ENCODE measurements around the gene MYT1.

Gene MYT1

GRCh38 chr20:64159711-64160110 is 4.5 kb upstream of the MYT1 start:
- Histone ChIP-seq H3K27me3 (ENCODE audit: insufficient read depth, poor library complexity, severe bottlenecking) (peaks cover 17% of the 10 kb centered on the region), H3K4me3 (replicated peaks; ENCODE audit: insufficient read depth, low read length) (no peak overlapping the region), H3K27ac (replicated peaks) (no peak overlapping the region)
- DNase-seq (ENCODE audit: low read depth in 1 of 2, low spot score in 1 of 2) = no peak
- TF ChIP-seq, protein P1, sequence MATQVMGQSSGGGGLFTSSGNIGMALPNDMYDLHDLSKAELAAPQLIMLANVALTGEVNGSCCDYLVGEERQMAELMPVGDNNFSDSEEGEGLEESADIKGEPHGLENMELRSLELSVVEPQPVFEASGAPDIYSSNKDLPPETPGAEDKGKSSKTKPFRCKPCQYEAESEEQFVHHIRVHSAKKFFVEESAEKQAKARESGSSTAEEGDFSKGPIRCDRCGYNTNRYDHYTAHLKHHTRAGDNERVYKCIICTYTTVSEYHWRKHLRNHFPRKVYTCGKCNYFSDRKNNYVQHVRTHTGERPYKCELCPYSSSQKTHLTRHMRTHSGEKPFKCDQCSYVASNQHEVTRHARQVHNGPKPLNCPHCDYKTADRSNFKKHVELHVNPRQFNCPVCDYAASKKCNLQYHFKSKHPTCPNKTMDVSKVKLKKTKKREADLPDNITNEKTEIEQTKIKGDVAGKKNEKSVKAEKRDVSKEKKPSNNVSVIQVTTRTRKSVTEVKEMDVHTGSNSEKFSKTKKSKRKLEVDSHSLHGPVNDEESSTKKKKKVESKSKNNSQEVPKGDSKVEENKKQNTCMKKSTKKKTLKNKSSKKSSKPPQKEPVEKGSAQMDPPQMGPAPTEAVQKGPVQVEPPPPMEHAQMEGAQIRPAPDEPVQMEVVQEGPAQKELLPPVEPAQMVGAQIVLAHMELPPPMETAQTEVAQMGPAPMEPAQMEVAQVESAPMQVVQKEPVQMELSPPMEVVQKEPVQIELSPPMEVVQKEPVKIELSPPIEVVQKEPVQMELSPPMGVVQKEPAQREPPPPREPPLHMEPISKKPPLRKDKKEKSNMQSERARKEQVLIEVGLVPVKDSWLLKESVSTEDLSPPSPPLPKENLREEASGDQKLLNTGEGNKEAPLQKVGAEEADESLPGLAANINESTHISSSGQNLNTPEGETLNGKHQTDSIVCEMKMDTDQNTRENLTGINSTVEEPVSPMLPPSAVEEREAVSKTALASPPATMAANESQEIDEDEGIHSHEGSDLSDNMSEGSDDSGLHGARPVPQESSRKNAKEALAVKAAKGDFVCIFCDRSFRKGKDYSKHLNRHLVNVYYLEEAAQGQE (IDR thresholded peaks at IDR 0.05; ENCODE audit: insufficient replicate concordance, low read depth) = no peak
- TF ChIP-seq, protein P2, sequence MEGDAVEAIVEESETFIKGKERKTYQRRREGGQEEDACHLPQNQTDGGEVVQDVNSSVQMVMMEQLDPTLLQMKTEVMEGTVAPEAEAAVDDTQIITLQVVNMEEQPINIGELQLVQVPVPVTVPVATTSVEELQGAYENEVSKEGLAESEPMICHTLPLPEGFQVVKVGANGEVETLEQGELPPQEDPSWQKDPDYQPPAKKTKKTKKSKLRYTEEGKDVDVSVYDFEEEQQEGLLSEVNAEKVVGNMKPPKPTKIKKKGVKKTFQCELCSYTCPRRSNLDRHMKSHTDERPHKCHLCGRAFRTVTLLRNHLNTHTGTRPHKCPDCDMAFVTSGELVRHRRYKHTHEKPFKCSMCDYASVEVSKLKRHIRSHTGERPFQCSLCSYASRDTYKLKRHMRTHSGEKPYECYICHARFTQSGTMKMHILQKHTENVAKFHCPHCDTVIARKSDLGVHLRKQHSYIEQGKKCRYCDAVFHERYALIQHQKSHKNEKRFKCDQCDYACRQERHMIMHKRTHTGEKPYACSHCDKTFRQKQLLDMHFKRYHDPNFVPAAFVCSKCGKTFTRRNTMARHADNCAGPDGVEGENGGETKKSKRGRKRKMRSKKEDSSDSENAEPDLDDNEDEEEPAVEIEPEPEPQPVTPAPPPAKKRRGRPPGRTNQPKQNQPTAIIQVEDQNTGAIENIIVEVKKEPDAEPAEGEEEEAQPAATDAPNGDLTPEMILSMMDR (IDR thresholded peaks at IDR 0.05; ENCODE audit: insufficient read depth, low read length) = no peak
- TF ChIP-seq POLR2AphosphoS5 (IDR thresholded peaks at IDR 0.05; ENCODE audit: low read depth) = no peak
- no peak for TF ChIP-seq SPI1 (IDR thresholded peaks at IDR 0.05; ENCODE audit: borderline replicate concordance, low read depth)
- TF ChIP-seq GABPA (IDR thresholded peaks at IDR 0.05; ENCODE audit: low read depth) = no peak

DNA sequence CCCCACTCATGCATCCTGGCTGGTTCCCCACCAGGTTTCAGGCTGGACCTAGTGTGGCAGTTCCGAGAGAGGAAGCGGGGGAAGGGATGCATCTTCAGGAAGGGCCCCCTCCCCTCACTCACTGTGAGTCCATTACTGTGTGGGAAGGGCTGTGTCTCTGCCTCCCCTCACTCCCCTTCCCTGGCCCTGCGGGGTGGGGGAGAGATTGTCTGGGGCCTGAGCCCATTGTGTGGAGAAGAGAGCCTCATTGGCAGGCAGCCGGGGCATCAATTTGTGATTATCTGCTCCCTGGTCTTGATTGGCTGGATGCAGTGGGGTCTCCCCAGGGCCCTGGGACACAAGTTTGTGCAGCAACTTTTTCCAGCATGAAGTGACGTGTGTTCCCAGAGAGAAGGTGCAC is 4.1 kb upstream of the MYT1 start:
- Histone ChIP-seq H3K4me3 (replicated peaks; ENCODE audit: insufficient read depth, low read length) (no peak overlapping the region), H3K27me3 (ENCODE audit: insufficient read depth, poor library complexity, severe bottlenecking) (peaks cover 17% of the 10 kb centered on the region), H3K27ac (replicated peaks) (no peak overlapping the region)
- DNase-seq (ENCODE audit: low read depth in 1 of 2, low spot score in 1 of 2) = no peak
- TF ChIP-seq, protein P1 (IDR thresholded peaks at IDR 0.05; ENCODE audit: insufficient replicate concordance, low read depth) = no peak
- TF ChIP-seq POLR2AphosphoS5 (IDR thresholded peaks at IDR 0.05; ENCODE audit: low read depth) = no peak
- TF ChIP-seq GABPA (IDR thresholded peaks at IDR 0.05; ENCODE audit: low read depth) = no peak
- TF ChIP-seq, protein P2 (IDR thresholded peaks at IDR 0.05; ENCODE audit: insufficient read depth, low read length) = no peak
- no peak for TF ChIP-seq SPI1 (IDR thresholded peaks at IDR 0.05; ENCODE audit: borderline replicate concordance, low read depth)

DNA sequence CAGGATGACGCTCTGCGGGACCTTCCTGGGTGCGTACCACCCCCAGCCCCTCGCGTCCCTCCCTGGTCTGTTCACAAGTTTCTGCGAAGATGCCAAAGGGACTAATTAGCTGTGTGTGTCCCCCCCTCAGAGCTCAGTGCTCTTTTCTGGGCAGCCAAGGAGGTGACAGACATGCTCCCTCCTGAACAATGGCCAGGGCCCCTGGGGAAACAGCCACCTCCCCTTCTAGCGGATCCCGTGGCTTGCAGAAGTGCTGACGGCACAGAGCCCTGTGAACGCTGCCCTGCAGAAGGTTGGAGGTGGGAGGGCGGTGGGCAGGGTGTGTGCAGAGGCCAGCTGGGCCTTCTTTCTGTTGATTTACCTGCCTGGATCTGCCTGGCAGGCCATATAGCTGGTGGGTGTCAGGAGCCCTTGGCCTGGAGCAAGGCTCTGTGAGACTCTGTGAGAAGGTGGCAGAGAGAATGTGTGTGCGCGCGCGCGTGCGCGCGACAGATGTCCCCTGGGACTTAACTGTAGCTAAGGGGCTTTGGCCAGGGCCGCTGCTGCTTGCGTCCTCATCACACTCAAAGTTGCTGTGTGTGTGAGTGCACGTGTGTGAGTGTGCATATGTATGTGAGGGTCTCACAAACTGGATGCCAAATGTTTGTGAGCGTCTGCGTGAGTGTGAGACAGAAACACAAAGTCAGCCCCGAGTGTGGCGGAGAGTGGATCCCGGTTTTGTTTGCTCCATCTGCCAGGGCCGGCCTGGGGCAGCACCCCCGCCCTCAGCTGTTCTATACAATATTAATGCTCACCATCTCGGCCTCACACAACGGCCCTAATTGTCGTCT is 3.5 kb upstream of the MYT1 start:
- Histone ChIP-seq H3K27me3 (ENCODE audit: insufficient read depth, poor library complexity, severe bottlenecking) (peaks cover 17% of the 10 kb centered on the region), H3K4me3 (replicated peaks; ENCODE audit: insufficient read depth, low read length) (no peak overlapping the region)
- no peak for DNase-seq (ENCODE audit: low read depth in 1 of 2, low spot score in 1 of 2)

More for the DNA sequence above, 3.5 kb upstream of the MYT1 start:
- H3K27ac ChIP-seq (replicated peaks) = no peak overlapping the region
- TF ChIP-seq GABPA (IDR thresholded peaks at IDR 0.05; ENCODE audit: low read depth) = no peak
- TF ChIP-seq, protein P1 (IDR thresholded peaks at IDR 0.05; ENCODE audit: insufficient replicate concordance, low read depth) = no peak
- no peak for TF ChIP-seq SPI1 (IDR thresholded peaks at IDR 0.05; ENCODE audit: borderline replicate concordance, low read depth)
- TF ChIP-seq, protein P2 (IDR thresholded peaks at IDR 0.05; ENCODE audit: insufficient read depth, low read length) = no peak
- TF ChIP-seq POLR2AphosphoS5 (IDR thresholded peaks at IDR 0.05; ENCODE audit: low read depth) = no peak
